Gastrocnemius medialis (tissue), 4 donors: ENCODE data around the gene G0S2. TPM values are rescaled to one million over a fixed set of nuclear protein-coding genes. Genes with fewer than 3 reads are reported as not detected.

Source experiments
- ATAC-seq, 2 donors: fragments of 150-250 bp; one replicate each; pipeline ENCODE4 v1.9.1; 2016
- DNase-seq, 2 donors: peaks; one replicate each; pipeline ENCODE4 v3.0.0-alpha.2; 2019
- H3K27ac ChIP-seq, 4 donors: fragments of 200-600 bp; sonication (generic); 1 replicate in 1 of 4; 2 replicates in 3 of 4; pipeline ENCODE4 v1.5.1; 2016 to 2018; ENCODE audit warnings: mild to moderate bottlenecking in 2 of 4, moderate library complexity in 1 of 4
- H3K27me3 ChIP-seq, 3 donors: fragments of 200-600 bp; sonication (generic) in 2 of 3; 1 replicate in 1 of 3; 2 replicates in 2 of 3; pipeline versions ENCODE4 v1.5.1 to v1.6.0; 2016 to 2019; ENCODE audit warnings: mild to moderate bottlenecking in 1 of 3, moderate library complexity in 1 of 3
- H3K36me3 ChIP-seq, 2 donors: fragments of 200-600 bp; sonication (generic) in 1 of 2; one replicate each; pipeline ENCODE4 v1.5.1; 2017 to 2018
- H3K4me1 ChIP-seq, 2 donors: fragments of 200-600 bp; sonication (generic) in 1 of 2; one replicate each; pipeline ENCODE4 v1.5.1; 2016 to 2017; ENCODE audit warnings: mild to moderate bottlenecking in 2 of 2
- H3K4me3 ChIP-seq, 4 donors: fragments of 200-600 bp; sonication (generic) in 3 of 4; 1 replicate in 1 of 4; 2 replicates in 3 of 4; pipeline ENCODE4 v1.5.1; 2016 to 2019; ENCODE audit warnings: mild to moderate bottlenecking in 2 of 4
- H3K9me3 ChIP-seq, 3 donors: fragments of 200-600 bp; sonication (generic) in 2 of 3; 1 replicate in 1 of 3; 2 replicates in 2 of 3; pipeline ENCODE4 v1.5.1; 2016 to 2019
- POLR2A ChIP-seq, 2 donors: fragments of 450-650 bp; IDR thresholded peaks; one replicate each; pipeline ENCODE4 v1.6.1; 2017; ENCODE audit warnings: antibody characterized with exemption in 2 of 2, mild to moderate bottlenecking in 2 of 2, moderate library complexity in 2 of 2
- in situ Hi-C, 4 donors: fragments of 200-750 bp; cut with MboI; loops; one replicate each; pipeline versions ENCODE4 v1.15.0 to v1.8.0; 2017; ENCODE audit warnings: low sequenced_read_pairs in 4 of 4
- intact Hi-C: fragments of 100-400 bp; cut with DNase I; formaldehyde crosslinking; loops from one replicate; pipeline ENCODE4 v1.15.1; 2023; ENCODE audit warnings: low total_unique reads
- total RNA-seq, 4 donors: library from RNA; depleted of rRNA; stranded (reverse); fragments of >200 nt; gene quantifications; one replicate each; pipeline versions ENCODE4 v1.1.0 to v1.2.3, GENCODE V29; 2016
- TF ChIP-seq, protein P1 (sequence below), 5 experiments: fragments of 450-650 bp in 3 of 5; fragments of 200-600 bp in 2 of 5; sonication (generic) in 2 of 5; IDR thresholded peaks in 4 of 5; conservative IDR thresholded peaks in 1 of 5; 1 replicate in 4 of 5; 2 replicates in 1 of 5; pipeline ENCODE4 v1.5.1; 2016 to 2019; ENCODE audit warnings: antibody characterized with exemption in 5 of 5, mild to moderate bottlenecking in 3 of 5, moderate library complexity in 3 of 5

G0S2 gene
- total RNA-seq, 4 donors from 2014 or later = 29.1 to 1,155 (median 83.4) TPM

DNA sequence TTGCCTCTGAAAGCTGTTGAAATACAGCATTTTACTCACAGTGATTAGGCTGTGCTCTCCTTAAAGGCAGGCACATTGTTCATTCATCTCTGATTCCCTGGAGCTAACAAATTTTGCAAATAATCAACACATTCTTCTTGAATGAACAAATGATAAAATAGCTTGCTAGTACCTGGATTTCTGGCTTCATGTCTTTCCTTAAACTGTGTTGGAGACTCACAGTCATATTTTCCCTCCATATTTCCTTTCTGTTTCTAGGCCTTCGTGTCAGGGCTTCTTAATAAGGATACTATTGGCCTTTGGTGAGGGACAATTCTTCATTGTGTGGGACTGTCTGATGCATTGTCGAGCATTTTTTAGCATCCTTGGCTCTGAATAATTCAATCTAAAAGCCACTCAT lies 39.1 kb downstream of the G0S2 start:
- in situ Hi-C loops (no loop called here), intact Hi-C loops (no loop called here)
- ATAC-seq (no peak), DNase-seq (no peak)
- no peaks in the 10 kb centered on the region for H3K9me3 ChIP-seq
- no peak overlapping the region for H3K4me3 ChIP-seq
- no peak overlapping the region for H3K27ac ChIP-seq
- H3K27me3 ChIP-seq = no peaks in the 10 kb centered on the region
- no peaks in the 10 kb centered on the region for H3K36me3 ChIP-seq
- no peak for TF ChIP-seq POLR2A (IDR thresholded peaks at IDR 0.05)
- TF ChIP-seq, protein P1, sequence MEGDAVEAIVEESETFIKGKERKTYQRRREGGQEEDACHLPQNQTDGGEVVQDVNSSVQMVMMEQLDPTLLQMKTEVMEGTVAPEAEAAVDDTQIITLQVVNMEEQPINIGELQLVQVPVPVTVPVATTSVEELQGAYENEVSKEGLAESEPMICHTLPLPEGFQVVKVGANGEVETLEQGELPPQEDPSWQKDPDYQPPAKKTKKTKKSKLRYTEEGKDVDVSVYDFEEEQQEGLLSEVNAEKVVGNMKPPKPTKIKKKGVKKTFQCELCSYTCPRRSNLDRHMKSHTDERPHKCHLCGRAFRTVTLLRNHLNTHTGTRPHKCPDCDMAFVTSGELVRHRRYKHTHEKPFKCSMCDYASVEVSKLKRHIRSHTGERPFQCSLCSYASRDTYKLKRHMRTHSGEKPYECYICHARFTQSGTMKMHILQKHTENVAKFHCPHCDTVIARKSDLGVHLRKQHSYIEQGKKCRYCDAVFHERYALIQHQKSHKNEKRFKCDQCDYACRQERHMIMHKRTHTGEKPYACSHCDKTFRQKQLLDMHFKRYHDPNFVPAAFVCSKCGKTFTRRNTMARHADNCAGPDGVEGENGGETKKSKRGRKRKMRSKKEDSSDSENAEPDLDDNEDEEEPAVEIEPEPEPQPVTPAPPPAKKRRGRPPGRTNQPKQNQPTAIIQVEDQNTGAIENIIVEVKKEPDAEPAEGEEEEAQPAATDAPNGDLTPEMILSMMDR (IDR thresholded peaks at IDR 0.05 in 4 of 5, conservative IDR thresholded peaks at IDR 0.05 in 1 of 5) = no peak
- no peaks in the 10 kb centered on the region for H3K4me1 ChIP-seq

DNA sequence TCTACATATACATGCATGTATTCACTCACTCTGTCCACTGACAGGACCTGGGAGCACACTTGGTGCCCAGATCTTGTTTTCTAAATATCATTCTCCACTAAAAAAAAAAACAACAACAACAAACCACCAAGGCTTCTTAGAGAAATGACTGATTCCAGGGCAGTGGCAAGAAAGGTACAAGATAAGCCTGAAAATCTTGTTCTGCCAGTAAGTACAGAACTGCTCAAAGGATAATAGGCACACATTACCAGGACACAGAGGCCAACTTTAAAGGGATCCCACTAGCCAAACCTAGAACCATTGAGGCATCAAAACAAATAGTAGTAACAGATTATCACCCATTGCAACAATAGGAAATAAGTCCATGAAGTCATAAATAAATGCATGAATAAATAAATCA lies 40.1 kb downstream of the G0S2 start:
- intact Hi-C loops (no loop called here), in situ Hi-C loops (no loop called here)
- no peak overlapping the region for H3K4me3 ChIP-seq
- H3K27ac ChIP-seq = no peak overlapping the region
- H3K9me3 ChIP-seq = no peaks in the 10 kb centered on the region
- H3K27me3 ChIP-seq = no peaks in the 10 kb centered on the region
- no peaks in the 10 kb centered on the region for H3K36me3 ChIP-seq
- ATAC-seq (no peak), DNase-seq (no peak)
- no peaks in the 10 kb centered on the region for H3K4me1 ChIP-seq
- no peak for TF ChIP-seq POLR2A (IDR thresholded peaks at IDR 0.05)
- TF ChIP-seq, protein P1 (IDR thresholded peaks at IDR 0.05 in 4 of 5, conservative IDR thresholded peaks at IDR 0.05 in 1 of 5) = no peak

DNA sequence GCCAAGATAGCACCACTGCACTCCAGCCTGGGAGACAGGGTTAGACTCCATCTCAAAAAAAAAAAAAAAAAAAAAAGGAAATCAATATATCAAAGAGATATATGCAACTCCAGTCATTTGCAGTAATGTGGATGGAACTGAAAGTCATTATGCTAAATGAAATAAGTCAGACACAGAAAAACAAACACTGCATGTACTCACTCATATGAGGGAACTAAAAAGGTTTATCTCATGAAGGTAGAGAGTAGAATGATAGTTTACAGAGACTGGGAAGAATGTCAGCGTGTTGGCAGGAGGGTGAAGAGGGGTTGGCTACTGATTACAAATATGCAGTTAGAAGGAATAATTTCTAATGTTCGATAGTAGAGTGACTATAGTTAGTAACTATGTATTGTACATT lies 42.6 kb downstream of the G0S2 start:
- Histone ChIP-seq H3K36me3 (no peaks in the 10 kb centered on the region), H3K27me3 (no peaks in the 10 kb centered on the region), H3K27ac (no peak overlapping the region), H3K4me3 (no peak overlapping the region), H3K4me1 (no peaks in the 10 kb centered on the region), H3K9me3 (no peaks in the 10 kb centered on the region)
- in situ Hi-C loops (no loop called here), intact Hi-C loops (no loop called here)
- ATAC-seq (no peak), DNase-seq (no peak)
- TF ChIP-seq POLR2A (IDR thresholded peaks at IDR 0.05) = no peak
- TF ChIP-seq, protein P1 (IDR thresholded peaks at IDR 0.05 in 4 of 5, conservative IDR thresholded peaks at IDR 0.05 in 1 of 5) = no peak

DNA sequence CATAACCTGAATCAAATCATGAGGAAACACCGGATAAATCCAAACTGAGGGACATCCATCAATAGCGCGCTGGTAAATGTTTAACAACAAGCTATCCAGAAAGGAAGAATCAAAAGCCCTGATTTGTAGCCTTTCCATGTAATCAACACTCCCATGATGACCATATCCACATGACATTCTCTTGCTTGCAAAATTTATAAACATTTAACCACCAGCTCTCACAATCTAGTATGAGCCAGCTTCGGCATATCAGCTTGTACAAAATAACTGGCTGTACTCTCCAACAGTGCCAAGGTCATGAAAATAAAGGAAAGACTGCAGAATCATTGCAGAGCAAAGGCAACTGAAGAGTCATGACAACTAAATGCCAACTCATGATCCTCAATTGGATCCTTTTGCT lies 45.1 kb downstream of the G0S2 start:
- DNase-seq = no peak
- in situ Hi-C loops = no loop called here
- no peak for TF ChIP-seq POLR2A (IDR thresholded peaks at IDR 0.05)
- TF ChIP-seq, protein P1 (IDR thresholded peaks at IDR 0.05 in 4 of 5, conservative IDR thresholded peaks at IDR 0.05 in 1 of 5) = no peak
- no peak for ATAC-seq
- intact Hi-C loops = no loop called here
- no peaks in the 10 kb centered on the region for H3K4me1 ChIP-seq
- H3K4me3 ChIP-seq = no peak overlapping the region
- H3K27me3 ChIP-seq = no peaks in the 10 kb centered on the region
- no peaks in the 10 kb centered on the region for H3K36me3 ChIP-seq
- H3K27ac ChIP-seq = no peak overlapping the region
- H3K9me3 ChIP-seq = no peaks in the 10 kb centered on the region

DNA sequence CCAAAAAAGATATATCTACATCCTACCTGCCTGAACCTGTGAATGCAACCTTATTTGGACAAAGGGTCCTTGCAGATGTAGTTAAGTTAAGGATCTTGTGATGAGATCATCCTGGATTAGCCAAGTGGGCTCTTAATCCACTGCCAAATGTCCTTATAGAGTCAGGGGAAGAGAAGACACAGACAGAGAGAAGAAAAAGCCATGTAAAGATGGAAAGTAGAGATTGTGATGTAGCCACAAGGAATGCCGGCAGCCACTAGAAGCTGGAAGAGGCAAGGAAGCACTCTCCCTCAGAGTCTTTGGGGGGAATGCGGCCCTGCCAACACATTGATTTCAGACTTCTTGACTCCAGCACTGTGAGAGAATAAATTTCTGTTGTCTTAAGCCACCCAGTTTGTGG lies 45.6 kb downstream of the G0S2 start:
- no peaks in the 10 kb centered on the region for H3K27me3 ChIP-seq
- H3K4me1 ChIP-seq = no peaks in the 10 kb centered on the region
- in situ Hi-C loops (no loop called here), intact Hi-C loops (no loop called here)
- DNase-seq (no peak), ATAC-seq (no peak)
- TF ChIP-seq POLR2A (IDR thresholded peaks at IDR 0.05) = no peak
- TF ChIP-seq, protein P1 (IDR thresholded peaks at IDR 0.05 in 4 of 5, conservative IDR thresholded peaks at IDR 0.05 in 1 of 5) = no peak
- H3K4me3 ChIP-seq = no peak overlapping the region
- H3K27ac ChIP-seq = no peak overlapping the region
- H3K36me3 ChIP-seq = no peaks in the 10 kb centered on the region
- no peaks in the 10 kb centered on the region for H3K9me3 ChIP-seq
